SK-N-MC (cell line): ENCODE results near the gene OR2V2.

Experiments used
- EZH2 ChIP-seq: fragments of 200-600 bp; sonication (generic); IDR thresholded peaks from one replicate; pipeline ENCODE4 v1.6.1; 2017; ENCODE audit warnings: antibody characterized with exemption
- FOXP2 ChIP-seq: optimal IDR thresholded peaks from 2 replicates; pipeline ENCODE3; 2011; ENCODE audit warnings: mild to moderate bottlenecking, moderate library complexity; ENCODE audit not compliant: insufficient read depth; ENCODE audit errors: extremely low read length, control extremely low read depth
- POLR2AphosphoS5 ChIP-seq: IDR thresholded peaks from 2 replicates; pipeline ENCODE4 v1.6.1; 2012; ENCODE audit warnings: mild to moderate bottlenecking, low read depth, low read length, borderline replicate concordance

DNA sequence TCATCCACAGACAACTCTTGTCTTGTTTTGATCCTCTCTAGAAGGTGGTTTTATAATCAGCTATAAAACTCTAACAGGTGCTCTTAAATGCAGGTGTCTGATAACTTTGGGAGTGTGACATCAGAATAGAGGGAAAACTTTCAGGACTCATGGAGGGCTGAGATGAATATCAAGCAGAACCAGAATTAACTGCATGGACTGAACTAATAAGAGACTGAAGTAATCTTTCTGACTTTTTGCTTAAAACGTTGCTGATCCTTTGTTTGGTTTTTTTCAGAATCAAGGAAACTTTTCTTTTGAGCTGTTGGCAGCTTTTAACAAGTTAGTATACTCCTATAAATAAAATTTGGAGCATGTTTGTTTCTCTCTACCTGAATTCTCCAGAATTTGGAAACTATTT lies 2.3 kb upstream of the OR2V2 start:
- no peak for TF ChIP-seq EZH2
- TF ChIP-seq POLR2AphosphoS5: no peak
- no peak for TF ChIP-seq FOXP2
